Lower leg skin (tissue), 4 donors: Measurements from ENCODE around the gene TTC29. TPM values are rescaled to one million over a fixed set of nuclear protein-coding genes. Genes with fewer than 3 reads are reported as not detected.

Experiments
- DNase-seq, 2 donors: peaks; one replicate each; pipeline ENCODE4 v3.0.0-alpha.2; 2019; ENCODE audit warnings: low spot score in 2 of 2
- H3K4me3 ChIP-seq: fragments of 200-600 bp; sonication (generic); 2 replicates; pipeline ENCODE4 v1.5.1; 2017; ENCODE audit warnings: mild to moderate bottlenecking, low read depth; ENCODE audit not compliant: poor library complexity, severe bottlenecking
- CTCF ChIP-seq, 3 donors: fragments of 450-650 bp; IDR thresholded peaks; one replicate each; pipeline ENCODE4 v1.5.1; 2016; ENCODE audit warnings: antibody characterized with exemption in 3 of 3, mild to moderate bottlenecking in 3 of 3, moderate library complexity in 2 of 3
- POLR2A ChIP-seq, 2 donors: fragments of 450-650 bp; IDR thresholded peaks; one replicate each; pipeline ENCODE4 v1.6.1; 2016 to 2017; ENCODE audit warnings: antibody characterized with exemption in 2 of 2, mild to moderate bottlenecking in 1 of 2, moderate library complexity in 1 of 2
- WGBS, 2 donors: methylation state at CpG; one replicate each; pipeline ENCODE4 v1.1.5; 2018; 5-methylcytosine and 5-hydroxymethylcytosine counted together
- intact Hi-C: fragments of 100-400 bp; cut with DNase I; formaldehyde crosslinking; loops from one replicate; pipeline ENCODE4 v1.15.0; 2023; ENCODE audit warnings: low total_unique reads
- total RNA-seq, 4 donors: library from RNA; depleted of rRNA; stranded (reverse); fragments of >200 nt; gene quantifications; one replicate each; pipeline ENCODE4 v1.1.0, GENCODE V29; 2016

Gene TTC29
- total RNA-seq, 4 donors from 2014 or later: 0.13 TPM; not detected in 3

- intact Hi-C loops: no loop called here
Measured at GRCh38 chr4:146975036-146975435, 29.4 kb upstream of the TTC29 start.

GRCh38 chr4:146972036-146972435 lies 26.4 kb upstream of the TTC29 start:
- no peak overlapping the region for H3K4me3 ChIP-seq
- 79 to 80% methylated on average over 5 of the region's 5 CpGs for WGBS, 2 donors
- intact Hi-C loops: no loop called here
- no peak for DNase-seq
- TF ChIP-seq POLR2A (IDR thresholded peaks at IDR 0.05) (no peak), CTCF (IDR thresholded peaks at IDR 0.05) (no peak)

More at GRCh38 chr4:146975036-146975435, 29.4 kb upstream of the TTC29 start:
- no peak overlapping the region for H3K4me3 ChIP-seq
- TF ChIP-seq POLR2A (IDR thresholded peaks at IDR 0.05): no peak
- no peak for TF ChIP-seq CTCF (IDR thresholded peaks at IDR 0.05)
- no peak for DNase-seq
- 86 to 90% methylated on average over 3 of the region's 3 CpGs for WGBS, 2 donors

GRCh38 chr4:146969126-146969525 lies 23.5 kb upstream of the TTC29 start:
- WGBS, 2 donors: 79 to 82% methylated on average over 1 of the region's 1 CpG
- no peak for TF ChIP-seq CTCF (IDR thresholded peaks at IDR 0.05)
- no peak for TF ChIP-seq POLR2A (IDR thresholded peaks at IDR 0.05)
- no peak for DNase-seq
- no peak overlapping the region for H3K4me3 ChIP-seq
- intact Hi-C loops: no loop called here

- TF ChIP-seq POLR2A (IDR thresholded peaks at IDR 0.05) (no peak), CTCF (IDR thresholded peaks at IDR 0.05) (no peak)
- DNase-seq: no peak
- WGBS, 2 donors: 57 to 62% methylated on average over 2 of the region's 2 CpGs
- H3K4me3 ChIP-seq: no peak overlapping the region
- intact Hi-C loops: no loop called here
Measured at GRCh38 chr4:146960634-146961033, 15.0 kb upstream of the TTC29 start.

GRCh38 chr4:146959692-146960091 lies 14.0 kb upstream of the TTC29 start:
- no peak for TF ChIP-seq POLR2A (IDR thresholded peaks at IDR 0.05)
- intact Hi-C loops: no loop called here
- no peak for DNase-seq
- H3K4me3 ChIP-seq: no peak overlapping the region
- 95 to 100% methylated on average over 1 of the region's 1 CpG for WGBS, 2 donors

GRCh38 chr4:146957237-146957636 lies 11.6 kb upstream of the TTC29 start:
- no peak for DNase-seq
- 58 to 66% methylated on average over 4 of the region's 4 CpGs for WGBS, 2 donors
- intact Hi-C loops: no loop called here
- H3K4me3 ChIP-seq: no peak overlapping the region
- TF ChIP-seq POLR2A (IDR thresholded peaks at IDR 0.05): no peak
- no peak for TF ChIP-seq CTCF (IDR thresholded peaks at IDR 0.05)
